ENCODE results near the gene NTM. TPM values are rescaled to one million over a fixed set of nuclear protein-coding genes. Genes with fewer than 3 reads are reported as not detected.

NTM gene
- total and polyA plus RNA-seq, 12 donors, result 0.26 to 11.5 (median 4.0) TPM

GRCh38 chr11:132205006-132205405, 834.6 kb downstream of the NTM start:
- Histone ChIP-seq H3K27me3 (no peaks in the 10 kb centered on the region), H3K36me3 (replicated peaks in 1 of 2) (no peaks in the 10 kb centered on the region), H3K4me1 (replicated peaks in 1 of 2) (no peaks in the 10 kb centered on the region), H3K27ac (no peak overlapping the region), H3K9me3 (replicated peaks in 1 of 3) (no peaks in the 10 kb centered on the region), H3K4me3 (no peak overlapping the region)
- intact Hi-C loops (cut with DNase I), result no loop called here
- 85 to 94% (median 89%) methylated on average over 3 to 4 of the region's 4 CpGs for WGBS, 4 donors
- TF ChIP-seq CTCF (IDR thresholded peaks at IDR 0.05) (no peak), POLR2A (IDR thresholded peaks at IDR 0.05) (no peak)
- DNase-seq, result no peak

- 72 to 87% (median 80%) methylated on average over 3 of the region's 3 CpGs for WGBS, 4 donors
- no peaks in the 10 kb centered on the region for H3K36me3 ChIP-seq (replicated peaks in 1 of 2)
- intact Hi-C loops (cut with DNase I), result no loop called here
- TF ChIP-seq CTCF (IDR thresholded peaks at IDR 0.05), result no peak
- no peak for TF ChIP-seq POLR2A (IDR thresholded peaks at IDR 0.05)
- no peaks in the 10 kb centered on the region for H3K4me1 ChIP-seq (replicated peaks in 1 of 2)
- no peak overlapping the region for H3K4me3 ChIP-seq
- no peak for DNase-seq
- H3K27me3 ChIP-seq, result no peaks in the 10 kb centered on the region
- no peak overlapping the region for H3K27ac ChIP-seq
- no peaks in the 10 kb centered on the region for H3K9me3 ChIP-seq (replicated peaks in 1 of 3)
Measured at GRCh38 chr11:132205496-132205895, 835.1 kb downstream of the NTM start.

- Histone ChIP-seq H3K9me3 (replicated peaks in 1 of 3) (no peaks in the 10 kb centered on the region), H3K27ac (no peak overlapping the region), H3K4me1 (replicated peaks in 1 of 2) (no peaks in the 10 kb centered on the region), H3K4me3 (no peak overlapping the region), H3K27me3 (no peaks in the 10 kb centered on the region), H3K36me3 (replicated peaks in 1 of 2) (no peaks in the 10 kb centered on the region)
- 84 to 93% (median 88%) methylated on average over 5 of the region's 5 CpGs for WGBS, 4 donors
- intact Hi-C loops (cut with DNase I), result no loop called here
- no peak for TF ChIP-seq POLR2A (IDR thresholded peaks at IDR 0.05)
- no peak for DNase-seq
Measured at GRCh38 chr11:132206993-132207392, 836.6 kb downstream of the NTM start.

- intact Hi-C loops (cut with DNase I), result no loop called here
- H3K4me1 ChIP-seq (replicated peaks in 1 of 2), result no peaks in the 10 kb centered on the region
- WGBS, 4 donors, result 67 to 75% (median 70%) methylated on average over 6 of the region's 6 CpGs
Measured at GRCh38 chr11:132208477-132209055, 838.2 kb downstream of the NTM start.

More at GRCh38 chr11:132208477-132209055, 838.2 kb downstream of the NTM start:
- TF ChIP-seq CTCF (IDR thresholded peaks at IDR 0.05) (no peak), POLR2A (IDR thresholded peaks at IDR 0.05) (no peak)
- Histone ChIP-seq H3K27me3 (no peaks in the 10 kb centered on the region), H3K27ac (no peak overlapping the region), H3K36me3 (replicated peaks in 1 of 2) (no peaks in the 10 kb centered on the region), H3K9me3 (replicated peaks in 1 of 3) (no peaks in the 10 kb centered on the region), H3K4me3 (no peak overlapping the region)
- no peak for DNase-seq

Measured in adrenal gland (tissue), 12 donors.